Mesothelial cell of epicardium (in vitro differentiated cells): ENCODE measurements around the gene ENOPH1. TPM values are rescaled to one million over a fixed set of nuclear protein-coding genes. Genes with fewer than 3 reads are reported as not detected.

ENCODE experiments used
- DNase-seq, 2 experiments: peaks; one replicate each; pipeline ENCODE4 v3.0.0; 2021; ENCODE audit warnings: low spot score in 2 of 2; ENCODE audit not compliant: unreplicated experiment in 2 of 2
- H3K27ac Mint-ChIP-seq: 2 replicates; pipeline ENCODE4 v1.8.0; 2021; ENCODE audit warnings: mixed read lengths
- H3K27me3 Mint-ChIP-seq: 2 replicates; pipeline ENCODE4 v1.8.0; 2021; ENCODE audit warnings: low read depth, mixed read lengths
- H3K36me3 Mint-ChIP-seq: 2 replicates; pipeline ENCODE4 v1.8.0; 2021; ENCODE audit warnings: mixed read lengths
- H3K4me1 Mint-ChIP-seq: 2 replicates; pipeline ENCODE4 v1.8.0; 2021; ENCODE audit warnings: mixed read lengths
- H3K4me3 Mint-ChIP-seq: 2 replicates; pipeline ENCODE4 v1.8.0; 2021; ENCODE audit warnings: mild to moderate bottlenecking, moderate library complexity, mixed read lengths
- H3K9me3 Mint-ChIP-seq: 2 replicates; pipeline ENCODE4 v1.8.0; 2021; ENCODE audit warnings: mixed read lengths
- CTCF ChIP-seq: fragments of 200-600 bp; sonication (generic); IDR thresholded peaks from one replicate; pipeline ENCODE4 v1.5.0; 2021; ENCODE audit warnings: antibody characterized with exemption; ENCODE audit not compliant: unreplicated experiment
- total RNA-seq: library from RNA; stranded (reverse); gene quantifications from 3 replicates; pipeline ENCODE4 v1.2.1, GENCODE V29; 2021

The ENOPH1 gene
- total RNA-seq, 1 donor from 2014 or later: 27.5 TPM

GRCh38 chr4:82496349-82496748 is 66.0 kb downstream of the ENOPH1 start:
- no peak overlapping the region for H3K27ac Mint-ChIP-seq
- no peak overlapping the region for H3K4me3 Mint-ChIP-seq
- H3K27me3 Mint-ChIP-seq: no peaks in the 10 kb centered on the region
- H3K4me1 Mint-ChIP-seq: peaks cover 5% of the 10 kb centered on the region
- no peak for DNase-seq
- TF ChIP-seq CTCF: no peak
- H3K9me3 Mint-ChIP-seq: no peaks in the 10 kb centered on the region
- no peaks in the 10 kb centered on the region for H3K36me3 Mint-ChIP-seq

GRCh38 chr4:82499738-82500434 is 69.5 kb downstream of the ENOPH1 start:
- no peak overlapping the region for H3K27ac Mint-ChIP-seq
- H3K4me1 Mint-ChIP-seq: peaks cover 5% of the 10 kb centered on the region
- no peak for DNase-seq
- TF ChIP-seq CTCF: no peak
- no peaks in the 10 kb centered on the region for H3K9me3 Mint-ChIP-seq
- H3K27me3 Mint-ChIP-seq: no peaks in the 10 kb centered on the region
- no peak overlapping the region for H3K4me3 Mint-ChIP-seq
- no peaks in the 10 kb centered on the region for H3K36me3 Mint-ChIP-seq

GRCh38 chr4:82500435-82501153 is 70.2 kb downstream of the ENOPH1 start:
- DNase-seq: no peak
- H3K4me3 Mint-ChIP-seq: no peak overlapping the region
- H3K9me3 Mint-ChIP-seq: no peaks in the 10 kb centered on the region
- TF ChIP-seq CTCF: no peak
- H3K27me3 Mint-ChIP-seq: no peaks in the 10 kb centered on the region
- H3K4me1 Mint-ChIP-seq: peaks cover 5% of the 10 kb centered on the region
- H3K36me3 Mint-ChIP-seq: no peaks in the 10 kb centered on the region
- no peak overlapping the region for H3K27ac Mint-ChIP-seq

GRCh38 chr4:82501154-82501442 is 70.7 kb downstream of the ENOPH1 start:
- peaks cover 5% of the 10 kb centered on the region for H3K4me1 Mint-ChIP-seq
- H3K4me3 Mint-ChIP-seq: no peak overlapping the region
- H3K27me3 Mint-ChIP-seq: no peaks in the 10 kb centered on the region
- no peaks in the 10 kb centered on the region for H3K9me3 Mint-ChIP-seq
- no peak overlapping the region for H3K27ac Mint-ChIP-seq
- no peak for TF ChIP-seq CTCF
- no peak for DNase-seq
- H3K36me3 Mint-ChIP-seq: no peaks in the 10 kb centered on the region

GRCh38 chr4:82508011-82508410 is 77.6 kb downstream of the ENOPH1 start:
- peaks cover 5% of the 10 kb centered on the region for H3K27me3 Mint-ChIP-seq
- H3K9me3 Mint-ChIP-seq: no peaks in the 10 kb centered on the region
- H3K36me3 Mint-ChIP-seq: no peaks in the 10 kb centered on the region
- DNase-seq: no peak
- no peak overlapping the region for H3K4me3 Mint-ChIP-seq
- no peak for TF ChIP-seq CTCF
- no peak overlapping the region for H3K27ac Mint-ChIP-seq
- H3K4me1 Mint-ChIP-seq: peaks cover 2% of the 10 kb centered on the region
